EH (cell line): ENCODE measurements around the gene ATRNL1.
"Not testable (repeated sequence)": the region's sequence is repeated elsewhere in the genome, so short reads cannot be mapped to it uniquely, and the experiment has no call there.

Experiments used
- DNase-seq: peaks from one replicate; pipeline ENCODE4 v3.0.0-alpha.2; 2015; ENCODE audit warnings: low read depth

The ATRNL1 gene

DNA sequence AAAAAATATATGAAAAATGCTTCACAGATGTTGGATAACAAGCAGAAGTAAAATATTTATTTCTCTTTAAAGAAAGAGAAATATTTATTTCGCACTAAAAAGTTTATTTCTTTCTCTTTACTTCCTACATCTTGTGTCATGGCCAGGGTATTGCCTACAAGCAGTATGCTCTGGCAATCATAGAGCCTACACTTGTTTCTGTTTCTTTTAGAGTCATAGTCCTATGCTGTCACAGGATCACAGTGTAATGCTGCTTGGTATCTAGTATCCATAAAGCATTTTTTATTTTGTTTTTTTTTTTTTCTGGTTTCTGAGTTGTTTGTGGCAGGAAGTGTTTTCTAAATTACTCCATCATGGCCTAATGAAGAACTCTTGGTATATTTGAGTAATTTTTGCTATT lies 116.0 kb downstream of the ATRNL1 start:
- peak; percentile 0 for DNase-seq

DNA sequence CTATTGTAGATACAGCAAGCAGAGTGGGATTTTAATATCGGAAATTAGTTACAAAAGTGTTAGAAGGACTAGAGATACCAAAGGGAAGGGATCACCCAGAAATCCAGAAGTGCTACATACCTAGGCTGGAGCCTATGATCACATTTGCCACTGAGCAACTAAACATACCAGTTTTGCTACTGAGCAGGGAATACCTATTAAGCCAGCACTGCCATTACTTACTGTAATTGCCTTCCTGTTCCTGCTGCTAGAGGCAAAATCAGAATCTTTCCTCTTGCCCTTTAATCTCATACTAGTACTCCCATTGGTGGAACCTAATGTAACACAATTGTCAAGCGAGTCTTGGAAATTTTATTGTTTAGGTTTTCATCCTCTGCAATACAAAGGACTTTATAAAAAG lies 121.7 kb downstream of the ATRNL1 start:
- no peak for DNase-seq

DNA sequence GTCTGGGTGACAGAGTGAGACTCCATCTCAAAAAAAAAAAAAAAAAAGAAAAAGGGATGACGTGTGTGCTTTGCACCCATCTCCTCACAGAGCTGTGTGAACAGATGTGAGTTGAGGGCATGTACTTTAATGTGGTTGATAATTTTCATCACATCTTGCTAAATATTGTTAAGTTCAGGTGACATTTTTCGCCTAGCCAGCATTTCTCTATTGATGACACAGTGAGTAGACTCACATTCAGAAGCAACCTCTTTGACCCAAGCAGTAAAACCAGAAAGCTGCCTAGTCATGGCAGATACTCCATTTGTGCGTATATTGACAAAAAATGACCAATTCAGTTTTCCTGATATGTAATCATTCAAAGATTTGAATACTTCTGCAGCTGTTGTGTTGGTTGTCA lies 126.0 kb downstream of the ATRNL1 start:
- DNase-seq, result no peak

DNA sequence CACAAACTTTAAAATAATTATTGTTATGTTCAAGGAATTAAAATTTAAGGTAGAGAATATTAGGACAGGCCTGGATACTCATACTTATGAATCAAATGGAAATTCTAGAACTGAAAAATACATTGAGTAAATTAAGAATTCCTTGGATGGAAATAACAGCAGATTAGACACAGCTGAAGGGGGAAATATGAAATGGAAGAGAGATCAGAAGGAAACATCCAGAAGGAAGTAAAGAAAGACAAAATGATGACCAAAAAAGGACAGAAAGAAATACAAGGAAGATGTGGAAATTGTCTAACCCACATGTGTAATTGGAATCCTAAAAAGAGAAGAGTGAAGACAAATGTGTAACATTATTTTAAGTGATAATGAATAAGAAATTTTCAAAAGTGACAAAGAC lies 128.9 kb downstream of the ATRNL1 start:
- DNase-seq, result no peak

DNA sequence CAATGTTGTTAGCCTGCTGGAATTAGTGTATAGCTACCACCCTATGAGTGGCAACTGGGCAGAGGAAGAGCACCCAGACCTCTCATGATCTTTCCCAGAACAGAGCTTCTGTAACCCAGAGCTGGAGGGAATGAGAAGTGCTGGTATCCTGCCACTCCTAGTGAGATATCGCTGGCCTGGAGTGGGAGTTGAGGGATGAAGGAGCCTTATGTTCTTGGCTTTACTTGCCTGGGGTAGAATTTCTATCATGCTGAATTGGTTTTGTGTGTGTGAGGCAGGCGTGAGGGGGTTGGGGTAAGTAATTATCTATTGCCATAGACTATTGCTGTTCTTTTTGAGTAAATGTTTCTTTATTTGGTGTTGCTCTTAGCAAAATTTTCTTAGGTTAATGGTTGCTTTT lies 146.6 kb downstream of the ATRNL1 start:
- DNase-seq, result no peak

DNA sequence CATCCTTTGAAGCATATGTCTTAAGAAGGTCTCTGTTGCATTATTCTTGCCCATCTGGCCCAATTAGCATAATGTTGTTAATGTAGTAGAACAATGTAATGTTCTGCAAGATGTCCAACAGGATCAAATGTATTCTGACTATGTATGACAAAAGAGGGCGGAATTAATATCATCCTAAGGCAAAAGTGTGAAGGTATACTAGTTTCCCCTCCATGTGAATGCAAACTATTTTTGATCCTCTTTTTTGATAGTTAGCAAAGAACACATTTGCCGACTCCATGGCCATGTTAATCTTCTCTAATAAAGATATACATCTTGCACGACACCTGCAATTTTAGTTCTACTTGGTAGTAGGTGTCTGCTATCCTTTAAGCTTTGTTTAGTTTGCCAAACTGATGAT lies 157.6 kb downstream of the ATRNL1 start:
- no peak for DNase-seq

DNA sequence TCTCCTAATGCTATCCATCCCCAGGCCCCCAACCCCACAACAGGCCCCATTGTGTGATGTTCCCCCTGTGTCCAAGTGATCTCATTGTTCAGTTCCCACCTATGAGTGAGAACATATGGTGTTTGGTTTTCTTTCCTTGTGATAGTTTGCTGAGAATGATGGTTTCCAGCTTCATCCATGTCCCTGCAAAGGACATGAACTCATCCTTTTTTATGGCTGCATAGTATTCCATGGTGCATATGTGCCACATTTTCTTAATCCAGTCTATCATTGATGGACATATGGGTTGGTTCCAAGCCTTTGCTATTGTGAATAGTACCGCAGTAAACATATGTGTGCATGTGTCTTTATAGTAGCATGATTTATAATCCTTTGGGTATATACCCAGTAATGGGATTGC lies 160.6 kb downstream of the ATRNL1 start:
- DNase-seq, result not testable (repeated sequence)

DNA sequence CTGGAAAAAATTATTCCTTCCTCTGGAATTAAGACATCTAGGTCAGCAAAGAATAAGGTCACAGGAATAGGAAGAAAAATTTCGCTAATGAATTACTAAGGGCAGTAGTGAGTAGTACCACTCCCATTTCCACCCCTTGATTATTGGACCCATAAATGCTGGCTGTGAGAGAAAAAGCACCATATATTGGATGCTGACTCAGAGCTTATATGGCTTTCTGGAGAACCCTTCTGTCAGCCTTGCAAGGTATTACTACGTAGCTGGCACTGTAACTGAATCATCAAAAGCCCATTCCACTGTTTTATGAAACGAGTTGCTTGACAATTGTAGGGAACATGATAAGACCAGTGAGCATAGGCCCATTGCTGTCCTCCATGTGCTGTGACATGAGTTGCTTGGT lies 179.3 kb downstream of the ATRNL1 start:
- no peak for DNase-seq

DNA sequence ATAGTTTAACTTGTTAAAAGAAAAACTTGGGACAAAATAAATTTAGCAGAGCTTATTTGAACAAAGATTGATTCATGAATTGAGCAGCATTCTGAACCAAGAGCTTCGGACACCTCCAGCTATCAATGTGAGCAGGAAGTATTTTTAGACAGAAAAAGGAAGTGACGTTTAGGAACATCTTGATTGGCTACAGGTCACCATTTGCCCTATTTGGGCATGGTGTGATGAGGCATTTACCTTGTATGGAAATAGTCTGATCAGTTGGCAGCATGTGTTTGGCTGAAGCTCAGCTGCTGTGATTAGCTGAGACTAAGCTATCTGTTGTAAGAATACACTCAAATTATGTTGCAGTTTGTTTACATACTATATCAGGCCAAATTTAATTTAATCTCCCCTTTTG lies 185.1 kb downstream of the ATRNL1 start:
- DNase-seq, result no peak

DNA sequence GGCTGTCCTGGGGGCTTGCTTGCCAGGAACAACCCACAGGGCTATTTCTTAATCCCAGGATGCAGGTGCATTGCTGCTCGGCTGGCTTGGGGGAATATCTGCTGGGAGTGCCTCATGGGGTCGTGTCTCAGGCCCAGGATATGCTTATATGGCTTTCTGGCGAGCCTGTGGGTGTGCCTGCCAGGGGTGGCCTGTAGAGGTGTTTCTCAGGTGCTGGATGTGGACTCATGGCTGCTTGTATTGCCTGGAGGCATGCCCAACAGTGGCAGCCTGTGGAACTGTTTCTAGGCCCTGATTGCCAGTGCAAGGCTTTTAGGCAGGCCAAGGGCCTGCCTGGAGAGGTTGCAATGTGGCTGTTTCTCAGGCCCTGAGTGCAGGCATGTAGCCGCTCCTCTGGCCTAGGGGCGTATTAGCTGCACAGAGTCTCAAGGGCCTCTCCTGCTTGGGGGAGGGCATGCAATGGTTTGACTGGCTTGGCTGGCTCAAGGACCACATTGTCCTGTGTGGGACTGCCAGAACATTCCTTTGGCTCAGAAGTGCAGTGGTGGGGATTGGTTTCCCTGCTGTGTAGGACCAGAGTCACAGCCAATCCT lies 202.1 kb downstream of the ATRNL1 start:
- no peak for DNase-seq

DNA sequence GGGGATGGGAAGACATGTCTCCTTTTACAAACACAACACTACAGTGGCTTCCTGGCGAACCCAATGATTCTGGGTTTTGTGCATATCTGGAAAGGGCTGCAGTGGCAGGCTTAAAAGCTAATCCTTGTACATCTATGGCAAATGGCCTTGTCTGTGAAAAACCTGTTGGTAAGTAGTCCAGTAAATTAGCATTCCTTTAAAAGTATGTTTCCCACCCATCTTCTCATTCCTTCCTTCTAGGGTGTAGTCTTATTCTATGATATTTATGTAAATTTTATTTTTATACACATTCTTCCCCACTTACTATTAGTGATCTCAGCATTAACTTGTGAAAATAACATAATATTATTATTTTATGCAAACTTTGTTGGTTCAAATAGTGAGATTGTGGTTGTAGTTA lies 206.9 kb downstream of the ATRNL1 start:
- DNase-seq, result no peak

DNA sequence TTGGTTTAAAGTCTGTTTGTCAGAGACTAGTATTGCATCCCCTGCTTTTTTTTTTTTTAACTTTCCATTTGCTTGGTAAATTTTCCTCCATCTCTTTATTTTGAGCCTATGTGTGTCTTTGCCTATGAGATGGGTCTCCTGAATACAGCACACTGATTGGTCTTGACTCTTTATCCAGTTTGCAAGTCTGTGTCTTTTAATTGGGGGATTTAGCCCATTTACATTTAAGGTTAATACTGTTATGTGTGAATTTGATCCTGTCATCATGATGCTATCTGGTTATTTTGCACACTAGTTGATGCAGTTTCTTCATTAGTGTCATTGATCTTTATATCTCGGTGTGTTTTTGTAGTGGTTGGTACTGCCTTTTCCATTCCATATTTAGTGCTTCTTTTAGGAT lies 226.5 kb downstream of the ATRNL1 start:
- DNase-seq, result not testable (repeated sequence)

DNA sequence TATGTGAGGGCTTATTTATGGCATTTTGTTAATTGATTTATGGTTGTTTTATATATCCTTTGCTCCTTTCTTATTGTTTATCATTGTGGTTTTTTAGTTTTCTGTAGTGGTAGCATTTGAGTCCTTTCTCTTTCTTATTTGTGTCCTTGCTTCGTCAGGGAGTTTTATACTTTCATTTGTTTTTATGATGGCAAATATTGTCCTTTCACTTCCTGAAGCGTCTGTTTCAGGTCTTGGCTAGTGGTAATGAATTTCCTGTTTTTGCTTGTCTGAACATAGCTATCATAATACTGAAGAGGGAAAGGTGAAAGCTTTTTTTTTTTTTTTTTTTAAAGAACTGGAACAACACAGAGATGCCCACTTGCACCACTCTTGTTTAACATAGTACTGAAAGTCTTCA lies 228.2 kb downstream of the ATRNL1 start:
- DNase-seq, result no peak

DNA sequence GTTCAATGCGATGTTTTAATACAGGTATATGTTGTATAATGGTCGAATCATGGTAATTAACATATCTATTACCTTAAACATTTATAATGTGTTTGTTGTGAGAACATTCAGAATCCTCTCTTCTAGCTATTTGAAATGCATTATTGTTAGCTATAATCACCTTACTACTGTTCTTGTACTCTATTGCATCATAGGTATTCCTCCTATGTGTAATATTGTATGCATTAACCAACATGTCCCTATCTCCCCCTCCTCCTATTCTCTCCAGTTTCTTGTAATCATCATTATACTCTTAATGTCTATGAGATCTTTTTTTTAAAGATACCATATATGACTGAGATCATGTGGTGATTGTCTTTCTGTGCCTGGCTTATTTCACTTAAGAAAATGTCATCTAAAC lies 235.2 kb downstream of the ATRNL1 start:
- no peak for DNase-seq

DNA sequence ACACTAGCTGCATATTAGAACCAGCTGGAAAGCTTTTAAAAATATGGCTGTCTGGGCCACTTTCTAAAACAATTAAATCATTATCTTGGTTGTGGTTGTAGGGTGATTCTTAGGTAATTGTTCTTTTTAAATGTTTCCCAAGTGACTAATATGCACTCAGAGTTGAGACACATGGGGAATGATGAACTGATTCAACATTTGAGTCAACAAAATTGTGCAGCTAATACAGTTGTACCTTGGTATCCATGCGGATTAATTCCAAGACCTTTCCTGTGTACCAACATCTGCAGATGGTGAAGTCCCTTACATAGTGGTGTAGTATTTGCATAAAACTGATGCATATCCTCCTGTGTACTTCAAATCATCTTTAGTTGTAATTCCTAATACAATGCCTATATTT lies 242.2 kb downstream of the ATRNL1 start:
- DNase-seq, result no peak

DNA sequence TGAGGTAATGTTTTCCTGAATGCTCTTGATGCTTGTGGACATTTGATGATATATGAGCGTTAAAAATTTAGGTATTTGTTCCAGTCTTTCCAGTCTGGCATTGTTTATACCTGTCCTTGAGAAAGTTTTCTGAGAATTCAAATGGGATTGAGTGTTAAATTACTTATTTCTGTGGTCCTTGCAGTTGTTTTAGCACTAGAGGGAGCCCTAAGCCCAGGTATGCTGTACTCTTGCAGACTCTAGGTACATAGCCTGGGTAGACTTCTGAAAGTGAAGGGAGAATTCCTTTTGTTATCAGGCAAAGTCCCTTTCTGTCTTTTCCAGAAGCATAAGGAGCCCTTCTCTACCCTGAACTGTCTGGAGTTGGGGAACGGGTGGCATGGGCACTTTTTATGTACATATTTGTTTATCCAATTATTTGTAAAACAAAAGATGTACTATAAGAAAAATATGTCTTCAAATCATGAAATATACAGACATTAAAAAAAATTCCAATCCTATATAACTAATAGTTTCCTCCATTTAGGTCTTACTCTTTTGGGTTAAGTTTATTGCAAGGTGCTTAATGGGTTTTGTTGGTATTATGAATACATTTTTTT lies 262.1 kb downstream of the ATRNL1 start:
- peak; percentile 56 for DNase-seq

DNA sequence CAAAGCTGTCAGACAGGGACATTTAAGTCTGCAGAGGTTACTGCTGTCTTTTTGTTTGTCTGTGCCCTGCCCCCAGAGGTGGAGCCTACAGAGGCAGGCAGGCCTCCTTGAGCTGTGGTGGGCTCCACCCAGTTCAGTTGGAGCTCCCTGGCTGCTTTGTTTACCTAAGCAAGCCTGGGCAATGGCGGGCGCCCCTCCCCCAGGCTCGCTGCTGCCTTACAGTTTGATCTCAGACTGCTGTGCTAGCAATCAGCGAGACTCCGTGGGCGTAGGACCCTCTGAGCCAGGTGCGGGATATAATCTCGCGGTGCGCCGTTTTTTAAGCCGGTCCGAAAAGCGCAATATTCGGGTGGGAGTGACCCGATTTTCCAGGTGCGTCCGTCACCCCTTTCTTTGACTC lies 274.8 kb downstream of the ATRNL1 start:
- DNase-seq, result not testable (repeated sequence)

DNA sequence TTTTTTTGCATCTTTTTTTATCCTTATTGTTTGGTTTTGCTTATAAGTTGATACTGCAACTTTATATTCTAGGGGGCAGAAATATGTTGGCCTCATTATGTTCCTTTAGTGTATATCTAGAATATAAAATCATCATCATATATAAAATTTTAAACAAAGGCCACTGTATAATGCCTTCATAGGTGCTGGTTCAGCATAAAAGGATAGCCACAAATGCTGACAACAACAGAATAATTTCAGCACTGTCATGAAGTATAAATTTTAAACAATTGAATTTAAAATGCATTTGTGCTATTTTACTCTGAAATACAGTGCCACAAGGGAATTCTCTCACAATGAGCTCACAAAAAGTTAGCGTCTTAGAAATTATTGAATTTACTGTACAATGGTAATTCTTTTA lies 285.9 kb downstream of the ATRNL1 start:
- DNase-seq, result no peak

DNA sequence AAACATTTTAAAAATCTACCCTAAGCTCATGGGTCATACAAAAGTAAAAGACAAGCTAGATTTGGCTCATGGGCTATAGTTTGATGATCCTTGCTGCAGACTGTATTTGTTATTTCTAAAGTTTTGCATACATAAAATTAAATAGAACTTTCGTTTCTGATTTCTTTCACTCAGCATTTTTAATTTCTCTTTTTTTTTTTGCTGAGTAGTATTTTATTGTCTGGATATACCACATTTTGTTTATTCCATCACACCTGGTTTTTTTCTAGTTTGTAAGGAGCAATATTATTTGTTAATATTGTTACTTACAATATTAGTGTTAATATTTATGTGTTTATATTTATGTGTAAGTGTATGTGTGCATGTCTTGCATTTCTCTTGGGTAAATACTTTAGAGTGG lies 291.5 kb downstream of the ATRNL1 start:
- DNase-seq, result no peak

DNA sequence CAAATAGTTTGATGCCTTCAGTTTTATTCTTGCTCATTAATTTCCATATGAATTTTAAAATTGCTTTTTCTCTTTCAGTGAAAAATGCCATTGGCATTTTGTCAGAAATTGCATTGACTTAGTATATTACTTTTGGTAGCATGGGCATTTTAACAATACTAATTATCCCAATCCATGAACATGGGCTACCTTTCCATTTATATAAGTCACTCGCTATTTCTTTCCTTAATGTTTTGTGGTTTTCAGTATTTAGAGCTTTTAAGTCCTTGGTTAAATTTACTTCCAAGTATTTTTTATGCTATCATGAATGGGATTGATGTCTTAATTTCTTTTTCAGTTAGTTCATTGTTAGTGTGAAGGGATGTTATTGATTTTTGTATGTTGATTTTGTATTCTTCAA lies 297.4 kb downstream of the ATRNL1 start:
- DNase-seq, result no peak

DNA sequence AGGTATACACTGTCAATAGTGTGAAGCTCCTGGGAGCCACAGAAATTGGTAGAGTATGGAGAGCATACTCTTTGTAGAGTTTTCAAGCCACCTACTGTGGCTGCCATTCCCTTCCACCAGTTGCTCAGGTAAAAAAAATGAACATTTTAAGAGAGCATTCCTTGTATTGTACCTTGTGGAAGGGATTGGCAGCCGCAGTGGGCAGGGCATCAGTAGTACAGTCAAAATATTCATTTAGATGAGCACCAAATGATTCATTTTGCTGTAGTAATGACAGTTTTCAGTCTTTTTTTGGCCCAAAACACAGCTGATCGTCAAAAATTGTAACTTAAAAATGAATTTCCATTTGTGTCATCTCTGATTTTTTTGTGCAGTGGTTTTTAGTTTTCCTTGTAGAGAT lies 304.9 kb downstream of the ATRNL1 start:
- no peak for DNase-seq

DNA sequence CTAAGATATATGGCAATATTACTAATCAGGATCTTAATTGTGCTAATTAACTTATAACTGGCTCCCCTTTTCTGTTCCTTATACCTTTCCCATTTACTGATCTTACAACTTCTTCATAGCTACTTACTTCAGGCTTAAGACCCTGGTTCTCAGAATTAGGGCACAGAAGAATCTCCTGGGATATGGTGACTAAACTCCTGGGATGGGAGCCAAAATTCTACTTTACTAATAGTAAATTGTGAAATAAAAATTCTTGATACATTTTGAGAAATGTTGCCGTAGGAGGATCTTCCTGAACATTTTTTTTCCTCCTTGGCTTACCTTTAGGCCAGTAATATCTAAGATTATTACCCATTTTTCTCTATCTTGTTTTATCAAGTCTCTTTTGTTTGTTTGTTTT lies 309.5 kb downstream of the ATRNL1 start:
- DNase-seq, result peak; percentile 40

DNA sequence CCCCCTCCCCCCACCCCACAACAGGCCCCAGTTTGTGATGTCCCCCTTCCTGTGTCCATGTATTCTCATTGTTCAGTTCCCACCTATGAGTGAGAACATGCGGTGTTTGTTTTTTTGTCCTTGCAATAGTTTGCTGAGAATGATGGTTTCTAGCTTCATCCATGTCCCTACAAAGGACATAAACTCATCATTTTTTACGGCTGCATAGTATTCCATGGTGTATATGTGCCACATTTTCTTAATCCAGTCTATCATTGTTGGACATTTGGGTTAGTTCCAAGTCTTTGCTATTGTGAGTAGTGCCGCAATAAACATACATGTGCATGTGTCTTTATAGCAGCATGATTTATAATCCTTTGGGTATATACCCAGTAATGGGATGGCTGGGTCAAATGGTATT lies 312.7 kb downstream of the ATRNL1 start:
- not testable (repeated sequence) for DNase-seq

DNA sequence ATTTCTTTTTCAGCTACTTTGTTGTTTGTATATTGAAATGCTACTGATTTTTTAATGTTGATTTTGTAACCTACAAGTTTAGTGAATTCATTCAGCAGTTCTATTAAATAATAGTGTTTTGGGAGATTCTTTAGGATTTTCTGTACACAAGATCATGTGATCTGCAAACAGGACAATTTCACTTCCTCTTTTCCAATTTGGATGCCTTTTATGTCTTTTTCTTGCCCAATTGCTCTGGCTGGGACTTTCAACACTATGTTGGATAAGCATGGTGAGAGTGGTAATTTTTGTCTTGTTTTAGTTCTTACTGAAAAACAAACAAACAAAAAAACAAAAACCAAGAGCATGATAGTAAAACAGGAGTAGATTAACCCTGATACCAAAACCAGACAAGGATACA lies 316.2 kb downstream of the ATRNL1 start:
- no peak for DNase-seq
